SK-N-SH treated with all-trans-retinoic acid at 6 μM for 48 hours (cell line): ENCODE data around the gene PRPSAP2.
"Not testable (repeated sequence)": the region's sequence is repeated elsewhere in the genome, so short reads cannot be mapped to it uniquely, and the experiment has no call there.

Source experiments
- ATAC-seq: fragments of 200-7000 bp; cut with Tn5 transposase; 3 replicates; pipeline ENCODE4 v1.9.1; 2020; ENCODE audit warnings: mild to moderate bottlenecking, moderate library complexity
- ARNTL ChIP-seq: fragments of 450-650 bp; formaldehyde crosslinking; IDR thresholded peaks from 2 replicates; pipeline ENCODE4 v1.5.0; 2020; ENCODE audit warnings: low read depth, mild to moderate bottlenecking, moderate library complexity, borderline replicate concordance
- BACH2 ChIP-seq: fragments of 250-450 bp; sonication (Bioruptor Pico); IDR thresholded peaks from 2 replicates; pipeline ENCODE4 v1.9.0; 2021; ENCODE audit warnings: mild to moderate bottlenecking, borderline replicate concordance
- CREB5 ChIP-seq: fragments of 250-450 bp; sonication (Bioruptor Pico); IDR thresholded peaks from 2 replicates; pipeline ENCODE4 v1.5.1; 2020; ENCODE audit warnings: low read depth, mild to moderate bottlenecking, moderate library complexity
- CSDC2 ChIP-seq: fragments of 250-450 bp; sonication (Bioruptor Pico); IDR thresholded peaks from 2 replicates; pipeline ENCODE4 v1.5.0; 2020; ENCODE audit warnings: mild to moderate bottlenecking, moderate library complexity
- CSRNP3 ChIP-seq: fragments of 250-450 bp; sonication (Bioruptor Pico); IDR thresholded peaks from 2 replicates; pipeline ENCODE4 v1.5.1; 2021; ENCODE audit warnings: mild to moderate bottlenecking, moderate library complexity
- ESRRG ChIP-seq: fragments of 250-450 bp; sonication (Bioruptor Pico); IDR thresholded peaks from 2 replicates; pipeline ENCODE4 v1.6.1; 2021; ENCODE audit warnings: mild to moderate bottlenecking
- GLIS3 ChIP-seq: fragments of 250-450 bp; sonication (Bioruptor Pico); IDR thresholded peaks from 2 replicates; pipeline ENCODE4 v1.5.0; 2020; ENCODE audit warnings: mild to moderate bottlenecking, moderate library complexity
- ISL1 ChIP-seq: fragments of 250-450 bp; sonication (Bioruptor Pico); IDR thresholded peaks from 2 replicates; pipeline ENCODE4 v2.1.2; 2022; ENCODE audit warnings: mild to moderate bottlenecking, moderate library complexity
- OSR1 ChIP-seq: fragments of 250-450 bp; sonication (Bioruptor Pico); IDR thresholded peaks from 2 replicates; pipeline ENCODE4 v1.8.0; 2022; ENCODE audit warnings: moderate library complexity, mild to moderate bottlenecking, inconsistent platforms
- PATZ1 ChIP-seq: fragments of 250-450 bp; sonication (Bioruptor Pico); IDR thresholded peaks from 2 replicates; pipeline ENCODE4 v1.8.0; 2020; ENCODE audit warnings: mild to moderate bottlenecking, moderate library complexity, borderline replicate concordance
- POU6F1 ChIP-seq: fragments of 250-450 bp; sonication (Bioruptor Pico); IDR thresholded peaks from 2 replicates; pipeline ENCODE4 v1.8.0; 2021; ENCODE audit warnings: low read depth, mild to moderate bottlenecking, moderate library complexity, borderline replicate concordance
- PPARA ChIP-seq: fragments of 250-450 bp; sonication (Bioruptor Pico); IDR thresholded peaks from 2 replicates; pipeline ENCODE4 v1.5.0; 2020; ENCODE audit warnings: mild to moderate bottlenecking, borderline replicate concordance
- RARB ChIP-seq: fragments of 250-450 bp; sonication (Bioruptor Pico); IDR thresholded peaks from 2 replicates; pipeline ENCODE4 v1.8.0; 2021; ENCODE audit warnings: mild to moderate bottlenecking, moderate library complexity
- SNAI2 ChIP-seq: fragments of 250-450 bp; sonication (Bioruptor Pico); IDR thresholded peaks from 2 replicates; pipeline ENCODE4 v1.5.0; 2020; ENCODE audit warnings: mild to moderate bottlenecking, moderate library complexity
- TCF4 ChIP-seq: fragments of 250-450 bp; sonication (Bioruptor Pico); IDR thresholded peaks from 2 replicates; pipeline ENCODE4 v1.8.0; 2021; ENCODE audit warnings: mild to moderate bottlenecking, moderate library complexity, borderline replicate concordance
- TOX ChIP-seq: fragments of 250-450 bp; sonication (Bioruptor Pico); IDR thresholded peaks from 2 replicates; pipeline ENCODE4 v1.8.0; 2021; ENCODE audit warnings: mild to moderate bottlenecking, moderate library complexity, borderline replicate concordance
- TSHZ2 ChIP-seq: fragments of 250-450 bp; sonication (Bioruptor Pico); IDR thresholded peaks from 2 replicates; pipeline ENCODE4 v1.5.0; 2020; ENCODE audit warnings: mild to moderate bottlenecking, moderate library complexity
- ZC3H10 ChIP-seq: fragments of 250-450 bp; sonication (Bioruptor Pico); IDR thresholded peaks from 2 replicates; pipeline ENCODE4 v1.5.1; 2021; ENCODE audit warnings: mild to moderate bottlenecking, moderate library complexity
- ZFP3 ChIP-seq: fragments of 250-450 bp; sonication (Bioruptor Pico); IDR thresholded peaks from 2 replicates; pipeline ENCODE4 v1.5.0; 2020; ENCODE audit warnings: mild to moderate bottlenecking, moderate library complexity
- ZFP30 ChIP-seq: fragments of 450-650 bp; formaldehyde crosslinking; IDR thresholded peaks from 2 replicates; pipeline ENCODE4 v1.5.0; 2022; ENCODE audit warnings: mild to moderate bottlenecking, moderate library complexity
- ZNF565 ChIP-seq: fragments of 450-650 bp; formaldehyde crosslinking; conservative IDR thresholded peaks from 2 replicates; pipeline ENCODE4 v1.5.0; 2020; ENCODE audit warnings: low read depth, mild to moderate bottlenecking, moderate library complexity
- ZNF70 ChIP-seq: fragments of 450-650 bp; formaldehyde crosslinking; IDR thresholded peaks from 2 replicates; pipeline ENCODE4 v1.5.0; 2020; ENCODE audit warnings: mild to moderate bottlenecking, moderate library complexity
- ZNF8 ChIP-seq: fragments of 450-650 bp; formaldehyde crosslinking; IDR thresholded peaks from 2 replicates; pipeline ENCODE4 v1.5.0; 2020; ENCODE audit warnings: mild to moderate bottlenecking, moderate library complexity

Gene PRPSAP2

GRCh38 chr17:18859256-18859655 is 1.3 kb downstream of the PRPSAP2 start (continued):
- TF ChIP-seq PATZ1 (CRISPR knock-in tag): no peak
- no peak for TF ChIP-seq ISL1
- no peak for TF ChIP-seq ZNF70 (CRISPR knock-in tag)

- TF ChIP-seq TOX (CRISPR knock-in tag) (no peak), CREB5 (CRISPR knock-in tag) (no peak), CSRNP3 (CRISPR knock-in tag) (no peak), ZFP30 (CRISPR knock-in tag) (no peak), PATZ1 (CRISPR knock-in tag) (no peak), POU6F1 (CRISPR knock-in tag) (no peak), ZNF565 (no peak), ZFP3 (CRISPR knock-in tag) (no peak), CSDC2 (CRISPR knock-in tag) (no peak), ZNF70 (CRISPR knock-in tag) (no peak), ISL1 (no peak), BACH2 (CRISPR knock-in tag) (no peak), RARB (CRISPR knock-in tag) (no peak)
- ATAC-seq: no peak
Measured at GRCh38 chr17:18860161-18860972, 2.4 kb downstream of the PRPSAP2 start.

- no peak for ATAC-seq
- TF ChIP-seq ZFP30 (CRISPR knock-in tag) (no peak), CSRNP3 (CRISPR knock-in tag) (no peak), ZFP3 (CRISPR knock-in tag) (no peak), ZNF565 (no peak), ZNF70 (CRISPR knock-in tag) (no peak), ARNTL (no peak), ESRRG (no peak), TOX (CRISPR knock-in tag) (no peak), GLIS3 (CRISPR knock-in tag) (no peak), SNAI2 (CRISPR knock-in tag) (no peak), PPARA (CRISPR knock-in tag) (no peak), OSR1 (no peak), ZC3H10 (CRISPR knock-in tag) (no peak), ZNF8 (no peak), TCF4 (no peak), TSHZ2 (CRISPR knock-in tag) (no peak)
Measured at GRCh38 chr17:18862011-18862410, 4.1 kb downstream of the PRPSAP2 start.

- ATAC-seq: not testable (repeated sequence)
Measured at GRCh38 chr17:18864996-18865395, 7.1 kb downstream of the PRPSAP2 start.
